CD14-positive monocyte (primary cell): ENCODE results near the gene TTPAL. TPM values are rescaled to one million over a fixed set of nuclear protein-coding genes. Genes with fewer than 3 reads are reported as not detected.

Experiments used
- DNase-seq, 3 donors: peaks; one replicate each; pipeline ENCODE4 v3.0.0-alpha.2; 2011 to 2022
- H2AFZ ChIP-seq: 2 replicates; pipeline ENCODE4 v1.6.0; 2012; ENCODE audit warnings: mild to moderate bottlenecking, low read depth, low read length, inconsistent platforms; ENCODE audit not compliant: insufficient read depth, poor library complexity, severe bottlenecking
- H3K27ac ChIP-seq, 2 donors: 1 replicate in 1 of 2; 2 replicates in 1 of 2; pipeline ENCODE4 v1.5.1; 2012 to 2013; ENCODE audit warnings: low read length in 2 of 2, control low read depth in 1 of 2, inconsistent platforms in 1 of 2, low read depth in 1 of 2, mild to moderate bottlenecking in 1 of 2
- H3K27me3 ChIP-seq, 2 donors: one replicate each; pipeline versions ENCODE4 v1.6.0 to v1.6.1; 2011 to 2013; ENCODE audit warnings: low read length in 2 of 2; ENCODE audit not compliant: control insufficient read depth in 2 of 2, insufficient read depth in 2 of 2
- H3K36me3 ChIP-seq, 2 donors: replicated peaks in 1 of 2; 1 replicate in 1 of 2; 2 replicates in 1 of 2; pipeline versions ENCODE4 v1.5.1 to v1.6.1; 2012 to 2013; ENCODE audit warnings: low read length in 2 of 2, control low read depth in 1 of 2, inconsistent platforms in 1 of 2, mild to moderate bottlenecking in 1 of 2; ENCODE audit not compliant: insufficient read depth in 2 of 2, control insufficient read depth in 1 of 2
- H3K4me1 ChIP-seq, 2 donors: 1 replicate in 1 of 2; 2 replicates in 1 of 2; pipeline versions ENCODE4 v1.5.1 to v1.6.1; 2012 to 2013; ENCODE audit warnings: low read length in 2 of 2, control low read depth in 1 of 2, inconsistent platforms in 1 of 2, mild to moderate bottlenecking in 1 of 2, moderate library complexity in 1 of 2; ENCODE audit not compliant: insufficient read depth in 2 of 2, control insufficient read depth in 1 of 2
- H3K4me2 ChIP-seq: replicated peaks from 2 replicates; pipeline ENCODE3; 2012; ENCODE audit warnings: low read length, moderate library complexity, mild to moderate bottlenecking; ENCODE audit not compliant: poor library complexity, severe bottlenecking; ENCODE audit errors: extremely low read depth
- H3K4me3 ChIP-seq, 3 experiments: fragments of 200-600 bp in 1 of 3; sonication (generic) in 1 of 3; replicated peaks in 1 of 3; 1 replicate in 2 of 3; 2 replicates in 1 of 3; pipeline ENCODE4 v1.5.1; 2011 to 2013; ENCODE audit warnings: low read length in 3 of 3, mild to moderate bottlenecking in 3 of 3, control low read depth in 2 of 3, low read depth in 2 of 3, inconsistent platforms in 1 of 3, moderate library complexity in 1 of 3
- H3K79me2 ChIP-seq: 2 replicates; pipeline ENCODE4 v1.6.0; 2012; ENCODE audit warnings: mild to moderate bottlenecking, control low read depth, inconsistent platforms, low read length, moderate library complexity; ENCODE audit not compliant: insufficient read depth
- H3K9ac ChIP-seq: 2 replicates; pipeline ENCODE4 v1.6.0; 2017; ENCODE audit warnings: low read length, mild to moderate bottlenecking; ENCODE audit not compliant: insufficient read depth, poor library complexity, severe bottlenecking
- H3K9me3 ChIP-seq, 2 donors: replicated peaks in 1 of 2; 1 replicate in 1 of 2; 2 replicates in 1 of 2; pipeline versions ENCODE4 v1.5.1 to v1.6.1; 2012 to 2013; ENCODE audit warnings: low read length in 2 of 2, control low read depth in 1 of 2; ENCODE audit not compliant: control insufficient read depth in 1 of 2, insufficient read depth in 1 of 2
- H4K20me1 ChIP-seq: 2 replicates; pipeline ENCODE4 v1.6.0; 2012; ENCODE audit warnings: mild to moderate bottlenecking, low read length, control low read depth, moderate library complexity; ENCODE audit not compliant: insufficient read depth
- H3K27ac Mint-ChIP-seq, 7 donors: one replicate each; pipeline ENCODE4 v1.8.0; 2020; ENCODE audit warnings: mild to moderate bottlenecking in 7 of 7, mixed read lengths in 7 of 7, moderate library complexity in 6 of 7, inconsistent platforms in 2 of 7
- H3K27me3 Mint-ChIP-seq, 3 donors: one replicate each; pipeline ENCODE4 v1.8.0; 2021 to 2022; ENCODE audit warnings: low read depth in 3 of 3, mild to moderate bottlenecking in 3 of 3, mixed read lengths in 3 of 3, moderate library complexity in 3 of 3, inconsistent platforms in 1 of 3
- H3K36me3 Mint-ChIP-seq, 2 donors: one replicate each; pipeline ENCODE4 v1.8.0; 2020; ENCODE audit warnings: mixed read lengths in 2 of 2, inconsistent platforms in 1 of 2, mild to moderate bottlenecking in 1 of 2
- H3K4me1 Mint-ChIP-seq: one replicate; pipeline ENCODE4 v1.8.0; 2020; ENCODE audit warnings: mild to moderate bottlenecking, mixed read lengths
- H3K4me3 Mint-ChIP-seq, 2 donors: one replicate each; pipeline ENCODE4 v1.8.0; 2020; ENCODE audit warnings: mild to moderate bottlenecking in 2 of 2, mixed read lengths in 2 of 2, moderate library complexity in 1 of 2
- H3K9me3 Mint-ChIP-seq, 7 donors: one replicate each; pipeline ENCODE4 v1.8.0; 2020 to 2022; ENCODE audit warnings: mixed read lengths in 7 of 7, mild to moderate bottlenecking in 6 of 7, moderate library complexity in 6 of 7, inconsistent platforms in 2 of 7
- WGBS: methylation state at CpG from one replicate; pipeline ENCODE4 v1.1.5; 2013; ENCODE audit warnings: missing lambda C conversion rate; ENCODE audit not compliant: insufficient coverage; 5-methylcytosine and 5-hydroxymethylcytosine counted together
- intact Hi-C, 2 donors: fragments of 100-400 bp; cut with micrococcal nuclease; formaldehyde crosslinking; loops; one replicate each; pipeline versions ENCODE4 v1.15.0 to v1.15.1; 2023
- polyA plus RNA-seq, 3 donors: library from polyadenylated mRNA; depleted of rRNA in 1 of 3; unstranded in 2 of 3; stranded (reverse) in 1 of 3; fragments of 300-500 nt in 2 of 3; fragments of >200 nt in 1 of 3; fragmentation: Illumina TruSeq in 2 of 3; gene quantifications; 1 replicate in 2 of 3; 2 replicates in 1 of 3; pipeline ENCODE4 v1.2.3, GENCODE V29; 2012 to 2021
- TF ChIP-seq, protein P1 (sequence below): fragments of 200-600 bp; IDR thresholded peaks from one replicate; pipeline ENCODE4 v1.8.0; 2022; ENCODE audit warnings: antibody characterized with exemption, mild to moderate bottlenecking

The TTPAL gene
- polyA plus RNA-seq, 3 donors: 1.5 to 4.9 (median 3.0) TPM

GRCh38 chr20:44445742-44446710 is 29.6 kb upstream of the TTPAL start:
- no peak for DNase-seq
- H3K27me3 ChIP-seq: no peaks in the 10 kb centered on the region
- Mint-ChIP-seq H3K9me3 (peaks cover 0 to 2% (median 0%) of the 10 kb centered on the region in 7 donors), H3K36me3 (no peaks in the 10 kb centered on the region), H3K4me3 (no peak overlapping the region), H3K27me3 (peaks cover 7 to 9% (median 9%) of the 10 kb centered on the region in 3 donors), H3K27ac (no peak overlapping the region), H3K4me1 (peaks cover 14% of the 10 kb centered on the region)
- H3K36me3 ChIP-seq: no peaks in the 10 kb centered on the region
- no peak overlapping the region for H3K4me2 ChIP-seq
- no peaks in the 10 kb centered on the region for H4K20me1 ChIP-seq
- no peaks in the 10 kb centered on the region for H3K79me2 ChIP-seq
- no peak overlapping the region for H3K27ac ChIP-seq
- H2AFZ ChIP-seq: peak overlapping the region; percentile 9
- TF ChIP-seq, protein P1, sequence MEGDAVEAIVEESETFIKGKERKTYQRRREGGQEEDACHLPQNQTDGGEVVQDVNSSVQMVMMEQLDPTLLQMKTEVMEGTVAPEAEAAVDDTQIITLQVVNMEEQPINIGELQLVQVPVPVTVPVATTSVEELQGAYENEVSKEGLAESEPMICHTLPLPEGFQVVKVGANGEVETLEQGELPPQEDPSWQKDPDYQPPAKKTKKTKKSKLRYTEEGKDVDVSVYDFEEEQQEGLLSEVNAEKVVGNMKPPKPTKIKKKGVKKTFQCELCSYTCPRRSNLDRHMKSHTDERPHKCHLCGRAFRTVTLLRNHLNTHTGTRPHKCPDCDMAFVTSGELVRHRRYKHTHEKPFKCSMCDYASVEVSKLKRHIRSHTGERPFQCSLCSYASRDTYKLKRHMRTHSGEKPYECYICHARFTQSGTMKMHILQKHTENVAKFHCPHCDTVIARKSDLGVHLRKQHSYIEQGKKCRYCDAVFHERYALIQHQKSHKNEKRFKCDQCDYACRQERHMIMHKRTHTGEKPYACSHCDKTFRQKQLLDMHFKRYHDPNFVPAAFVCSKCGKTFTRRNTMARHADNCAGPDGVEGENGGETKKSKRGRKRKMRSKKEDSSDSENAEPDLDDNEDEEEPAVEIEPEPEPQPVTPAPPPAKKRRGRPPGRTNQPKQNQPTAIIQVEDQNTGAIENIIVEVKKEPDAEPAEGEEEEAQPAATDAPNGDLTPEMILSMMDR: no peak
- peaks cover 11% of the 10 kb centered on the region in 2 donors for H3K4me1 ChIP-seq
- intact Hi-C loops: no loop called here
- WGBS: 83% methylated on average over 3 of the region's 6 CpGs
- H3K9me3 ChIP-seq: no peaks in the 10 kb centered on the region
- H3K9ac ChIP-seq: no peak overlapping the region
- H3K4me3 ChIP-seq: no peak overlapping the region

- Histone ChIP-seq H2AFZ (no peak overlapping the region), H4K20me1 (no peaks in the 10 kb centered on the region), H3K9ac (no peak overlapping the region), H3K27me3 (no peaks in the 10 kb centered on the region), H3K36me3 (no peaks in the 10 kb centered on the region), H3K9me3 (no peaks in the 10 kb centered on the region), H3K4me1 (peaks cover 2 to 3% of the 10 kb centered on the region in 2 donors), H3K79me2 (no peaks in the 10 kb centered on the region), H3K27ac (no peak overlapping the region), H3K4me3 (no peak overlapping the region), H3K4me2 (no peak overlapping the region)
- no peak for DNase-seq
- Mint-ChIP-seq H3K27ac (no peak overlapping the region), H3K4me3 (no peak overlapping the region), H3K27me3 (peaks cover 5 to 9% (median 7%) of the 10 kb centered on the region in 3 donors), H3K4me1 (peaks cover 4% of the 10 kb centered on the region), H3K36me3 (no peaks in the 10 kb centered on the region), H3K9me3 (peaks cover 0 to 2% (median 0%) of the 10 kb centered on the region in 7 donors)
- WGBS: 85% methylated on average over 3 of the region's 3 CpGs
- intact Hi-C loops: no loop called here
- TF ChIP-seq, protein P1: no peak
Observed at GRCh38 chr20:44447827-44448419, 27.8 kb upstream of the TTPAL start.
